B cell (primary cell): ENCODE measurements around the gene SIPA1L3. TPM values are rescaled to one million over a fixed set of nuclear protein-coding genes. Genes with fewer than 3 reads are reported as not detected.

Experiments used
- ATAC-seq: fragments of 200-7000 bp; cut with Tn5 transposase; one replicate; pipeline ENCODE4 v1.10.0; 2021; ENCODE audit warnings: low read depth, mild to moderate bottlenecking, moderate number of reproducible peaks, moderate library complexity
- CTCF ChIA-PET: fragments of 350-600 bp; sonication (Branson Sonifier 250); formaldehyde crosslinking; loops from one replicate; lab custom pipeline; 2021; ENCODE audit warnings: antibody characterized with exemption, inconsistent platforms; lab: Charles Lee
- POLR2A ChIA-PET: fragments of 350-600 bp; sonication (Branson Sonifier 250); formaldehyde crosslinking; loops from one replicate; lab custom pipeline; 2021; ENCODE audit warnings: antibody characterized with exemption; lab: Charles Lee
- DNase-seq: peaks from one replicate; pipeline ENCODE4 v3.0.0; 2013
- H2AFZ ChIP-seq: 2 replicates; pipeline ENCODE4 v1.6.1; 2012; ENCODE audit warnings: mild to moderate bottlenecking, low read depth, low read length; ENCODE audit not compliant: insufficient read depth, poor library complexity, severe bottlenecking
- H3K27ac ChIP-seq, 2 donors: 1 replicate in 1 of 2; 2 replicates in 1 of 2; pipeline ENCODE4 v1.5.1; 2012 to 2013; ENCODE audit warnings: low read length in 2 of 2, mild to moderate bottlenecking in 2 of 2, moderate library complexity in 1 of 2
- H3K27me3 ChIP-seq, 4 experiments: fragments of 200-600 bp in 1 of 4; sonication (generic) in 1 of 4; replicated peaks in 1 of 4; 1 replicate in 2 of 4; 2 replicates in 2 of 4; pipeline versions ENCODE4 v1.6.1 to v1.7.0; 2013 to 2016; ENCODE audit warnings: low read length in 3 of 4, mild to moderate bottlenecking in 2 of 4, mixed read lengths in 1 of 4, moderate library complexity in 1 of 4; ENCODE audit not compliant: insufficient read depth in 4 of 4, control insufficient read depth in 3 of 4; ENCODE audit errors: control extremely low read depth in 1 of 4
- H3K36me3 ChIP-seq, 2 experiments: replicated peaks in 1 of 2; 1 replicate in 1 of 2; 2 replicates in 1 of 2; pipeline versions ENCODE4 v1.6.1 to v1.7.1; 2013; ENCODE audit warnings: low read length in 1 of 2; ENCODE audit not compliant: insufficient read depth in 2 of 2, control insufficient read depth in 1 of 2; ENCODE audit errors: control extremely low read depth in 1 of 2, extremely low read depth in 1 of 2
- H3K4me1 ChIP-seq, 2 donors: fragments of 200-600 bp in 1 of 2; sonication (generic) in 1 of 2; 1 replicate in 1 of 2; 2 replicates in 1 of 2; pipeline versions ENCODE4 v1.5.1 to v1.6.1; 2013 to 2017; ENCODE audit warnings: low read length in 2 of 2; ENCODE audit not compliant: control insufficient read depth in 2 of 2, insufficient read depth in 2 of 2
- H3K4me2 ChIP-seq: replicated peaks from 2 replicates; pipeline ENCODE3; 2012; ENCODE audit warnings: mild to moderate bottlenecking, low read depth, low read length; ENCODE audit not compliant: poor library complexity, severe bottlenecking
- H3K4me3 ChIP-seq, 5 experiments: fragments of 200-600 bp in 1 of 5; sonication (generic) in 1 of 5; 1 replicate in 3 of 5; 2 replicates in 2 of 5; pipeline versions ENCODE4 v1.5.1 to v1.7.0; 2011 to 2016; ENCODE audit warnings: low read length in 4 of 5, mild to moderate bottlenecking in 4 of 5, low read depth in 2 of 5, control low read depth in 1 of 5, moderate library complexity in 1 of 5; ENCODE audit not compliant: insufficient read depth in 1 of 5; ENCODE audit errors: control extremely low read depth in 1 of 5, extremely low read depth in 1 of 5
- H3K79me2 ChIP-seq: fragments of 200-600 bp; sonication (generic); one replicate; pipeline ENCODE4 v1.6.0; 2016; ENCODE audit warnings: low read length; ENCODE audit not compliant: control insufficient read depth, insufficient read depth
- H3K9ac ChIP-seq: fragments of 200-600 bp; sonication (generic); 2 replicates; pipeline ENCODE4 v1.6.1; 2017; ENCODE audit warnings: mild to moderate bottlenecking, low read length, moderate library complexity
- H3K9me3 ChIP-seq, 3 donors: one replicate each; pipeline versions ENCODE4 v1.6.1 to v1.7.1; 2013; ENCODE audit warnings: low read length in 2 of 3; ENCODE audit not compliant: control insufficient read depth in 2 of 3, insufficient read depth in 1 of 3; ENCODE audit errors: control extremely low read depth in 1 of 3
- H4K20me1 ChIP-seq: 2 replicates; pipeline ENCODE4 v1.6.0; 2012; ENCODE audit warnings: mild to moderate bottlenecking, low read length; ENCODE audit not compliant: insufficient read depth, control insufficient read depth, poor library complexity, severe bottlenecking
- H3K27ac Mint-ChIP-seq: one replicate; pipeline ENCODE4 v1.8.0; 2021; ENCODE audit warnings: mixed read lengths
- H3K27me3 Mint-ChIP-seq: one replicate; pipeline ENCODE4 v1.8.0; 2021; ENCODE audit warnings: mixed read lengths
- H3K4me1 Mint-ChIP-seq: one replicate; pipeline ENCODE4 v1.8.0; 2021; ENCODE audit warnings: mixed read lengths
- H3K4me3 Mint-ChIP-seq: one replicate; pipeline ENCODE4 v1.8.0; 2021; ENCODE audit warnings: mixed read lengths
- H3K9me3 Mint-ChIP-seq: one replicate; pipeline ENCODE4 v1.8.0; 2022; ENCODE audit warnings: mixed read lengths; ENCODE audit not compliant: insufficient read depth
- EZH2 ChIP-seq: IDR thresholded peaks from 2 replicates; pipeline ENCODE4 v1.6.1; 2012; ENCODE audit warnings: borderline replicate concordance, low read depth, mild to moderate bottlenecking, moderate library complexity, low read length; ENCODE audit not compliant: insufficient read depth, poor library complexity, severe bottlenecking
- WGBS: methylation state at CpG from one replicate; pipeline ENCODE4 v1.1.5; 2013; ENCODE audit warnings: missing lambda C conversion rate; ENCODE audit not compliant: insufficient coverage; 5-methylcytosine and 5-hydroxymethylcytosine counted together
- intact Hi-C: fragments of 100-400 bp; cut with micrococcal nuclease; formaldehyde crosslinking; loops from one replicate; pipeline ENCODE4 v1.10.0; 2022
- polyA plus RNA-seq: library from polyadenylated mRNA; depleted of rRNA; stranded (reverse); fragments of >200 nt; gene quantifications from 2 replicates; pipeline ENCODE4 v1.2.3, GENCODE V29; 2012
- total RNA-seq, 2 donors: library from RNA; stranded (reverse); fragments of 120-200 nt in 1 of 2; gene quantifications; 1 replicate in 1 of 2; 2 replicates in 1 of 2; pipeline versions ENCODE4 v1.2.3 to v1.2.4, GENCODE V29; 2013 to 2022
- TF ChIP-seq, protein P1 (sequence below): fragments of 200-600 bp; IDR thresholded peaks from one replicate; pipeline ENCODE4 v1.8.0; 2022; ENCODE audit warnings: antibody characterized with exemption, mild to moderate bottlenecking

SIPA1L3 gene
- total and polyA plus RNA-seq, 2 donors (not counting 1 experiment from before 2014, with no cell fraction given) = 48.3 to 295 TPM

DNA sequence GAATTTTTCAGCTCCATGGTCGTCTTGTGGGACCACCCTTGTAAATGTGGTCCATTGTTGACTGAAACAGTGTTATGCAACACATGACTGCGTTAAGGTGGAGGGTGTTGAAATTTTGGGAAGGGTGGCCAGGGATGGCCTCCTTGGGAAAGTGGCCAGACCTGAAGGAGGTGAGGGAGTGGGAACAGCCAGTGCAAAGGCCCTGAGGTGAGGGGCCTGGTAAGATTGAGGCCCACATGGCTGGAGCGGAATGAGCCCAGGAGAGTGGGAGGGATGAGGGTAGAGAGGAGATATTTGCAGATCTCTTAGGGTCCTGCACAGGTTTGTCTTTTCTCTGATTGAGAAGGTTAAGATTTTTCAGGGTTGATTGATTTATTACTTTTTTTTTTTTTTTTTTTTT is 18.2 kb downstream of the SIPA1L3 start:
- H3K4me3 Mint-ChIP-seq = peak overlapping the region; percentile 62
- Histone ChIP-seq H3K9ac (no peak overlapping the region), H3K4me3 (no peak overlapping the region), H3K36me3 (peaks cover 0 to 24% of the 10 kb centered on the region in 2 experiments), H2AFZ (no peak overlapping the region), H3K27me3 (no peaks in the 10 kb centered on the region), H3K9me3 (peaks cover 0 to 17% (median 0%) of the 10 kb centered on the region in 3 donors), H4K20me1 (no peaks in the 10 kb centered on the region), H3K4me2 (no peak overlapping the region), H3K27ac (peak overlapping the region in 1 of 2 donors; percentile 50), H3K79me2 (peaks cover 97% of the 10 kb centered on the region), H3K4me1 (peaks cover 87 to 96% of the 10 kb centered on the region in 2 donors)
- no peaks in the 10 kb centered on the region for H3K9me3 Mint-ChIP-seq
- ChIA-PET POLR2A (interaction anchor here (0.6 to 0.8 kb wide), 3 partner anchors 15 to 82 kb away, joined by 3 to 6 read pairs (median 4); no protein-coding TSS in a partner anchor), CTCF (interaction anchor here (4.7 kb wide), 1 partner anchor 16 kb away, joined by 54 read pairs; the partner anchor contains the start of genes SIPA1L3 and WDR87)
- H3K27ac Mint-ChIP-seq = peak overlapping the region; percentile 90
- peaks cover 82% of the 10 kb centered on the region for H3K4me1 Mint-ChIP-seq
- no peak for ATAC-seq
- 100% methylated on average over 3 of the region's 3 CpGs for WGBS
- no peak for DNase-seq
- intact Hi-C loops = no loop called here
- TF ChIP-seq, protein P1, sequence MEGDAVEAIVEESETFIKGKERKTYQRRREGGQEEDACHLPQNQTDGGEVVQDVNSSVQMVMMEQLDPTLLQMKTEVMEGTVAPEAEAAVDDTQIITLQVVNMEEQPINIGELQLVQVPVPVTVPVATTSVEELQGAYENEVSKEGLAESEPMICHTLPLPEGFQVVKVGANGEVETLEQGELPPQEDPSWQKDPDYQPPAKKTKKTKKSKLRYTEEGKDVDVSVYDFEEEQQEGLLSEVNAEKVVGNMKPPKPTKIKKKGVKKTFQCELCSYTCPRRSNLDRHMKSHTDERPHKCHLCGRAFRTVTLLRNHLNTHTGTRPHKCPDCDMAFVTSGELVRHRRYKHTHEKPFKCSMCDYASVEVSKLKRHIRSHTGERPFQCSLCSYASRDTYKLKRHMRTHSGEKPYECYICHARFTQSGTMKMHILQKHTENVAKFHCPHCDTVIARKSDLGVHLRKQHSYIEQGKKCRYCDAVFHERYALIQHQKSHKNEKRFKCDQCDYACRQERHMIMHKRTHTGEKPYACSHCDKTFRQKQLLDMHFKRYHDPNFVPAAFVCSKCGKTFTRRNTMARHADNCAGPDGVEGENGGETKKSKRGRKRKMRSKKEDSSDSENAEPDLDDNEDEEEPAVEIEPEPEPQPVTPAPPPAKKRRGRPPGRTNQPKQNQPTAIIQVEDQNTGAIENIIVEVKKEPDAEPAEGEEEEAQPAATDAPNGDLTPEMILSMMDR = no peak
- no peak for TF ChIP-seq EZH2
- no peaks in the 10 kb centered on the region for H3K27me3 Mint-ChIP-seq

DNA sequence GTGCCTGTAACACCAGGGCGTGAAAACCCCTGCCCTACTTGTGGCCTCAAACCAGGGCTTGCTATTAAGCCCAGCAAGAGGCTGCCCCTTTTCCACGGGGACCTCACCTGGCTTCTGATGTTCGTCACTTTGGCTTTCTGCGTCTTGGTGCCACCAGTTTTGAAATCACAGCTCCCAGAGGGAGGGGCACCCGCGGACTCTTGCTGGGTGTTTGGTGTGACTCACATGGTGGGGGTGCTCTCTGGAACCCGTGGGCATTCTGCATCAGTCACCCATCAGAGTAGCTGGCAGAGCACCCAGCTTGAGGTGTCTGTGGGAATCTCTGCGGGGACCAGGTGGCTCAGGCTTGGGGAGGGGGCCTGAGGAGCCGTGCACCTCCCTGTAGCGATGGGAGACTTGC is 19.2 kb downstream of the SIPA1L3 start:
- Histone ChIP-seq H3K79me2 (peaks cover 97% of the 10 kb centered on the region), H3K9ac (peak overlapping the region; percentile 32), H3K4me1 (peaks cover 87 to 96% of the 10 kb centered on the region in 2 donors), H3K4me2 (peak overlapping the region; percentile 63), H3K27ac (peak overlapping the region; percentile 65 to 85), H3K9me3 (peaks cover 0 to 17% (median 0%) of the 10 kb centered on the region in 3 donors), H3K27me3 (no peaks in the 10 kb centered on the region), H3K36me3 (peaks cover 0 to 20% of the 10 kb centered on the region in 2 experiments), H2AFZ (no peak overlapping the region), H3K4me3 (no peak overlapping the region), H4K20me1 (no peaks in the 10 kb centered on the region)
- ChIA-PET POLR2A (interaction anchor here (1.0 to 3.9 kb wide), 4 partner anchors 19 to 122 kb away, joined by 3 to 46 read pairs (median 6); partner anchors contain the start of genes SIPA1L3 and WDR87), CTCF (interaction anchor here (0.8 to 3.5 kb wide), 7 partner anchors 11 to 108 kb away, joined by 3 to 31 read pairs (median 6); partner anchors contain the start of genes SIPA1L3 and WDR87)
- intact Hi-C loops = no loop called here
- Mint-ChIP-seq H3K4me3 (peak overlapping the region; percentile 80), H3K27ac (peak overlapping the region; percentile 92), H3K4me1 (peaks cover 82% of the 10 kb centered on the region), H3K9me3 (no peaks in the 10 kb centered on the region), H3K27me3 (no peaks in the 10 kb centered on the region)
- ATAC-seq (no peak), DNase-seq (no peak)
- 74% methylated on average over 10 of the region's 10 CpGs for WGBS
- no peak for TF ChIP-seq EZH2
- TF ChIP-seq, protein P1 = no peak
